Upper lobe of left lung (tissue), 6 donors: ENCODE data around the gene PIP4K2C. TPM values are rescaled to one million over a fixed set of nuclear protein-coding genes. Genes with fewer than 3 reads are reported as not detected.
A peak's percentile ranks its signal among the peaks of the same experiment; 100 is the strongest.
"Not testable (repeated sequence)": the region's sequence is repeated elsewhere in the genome, so short reads cannot be mapped to it uniquely, and the experiment has no call there.

Source experiments
- ATAC-seq, 2 donors: fragments of 200-7000 bp; cut with Tn5 transposase; one replicate each; pipeline ENCODE4 v1.9.1; 2022; ENCODE audit warnings: mild to moderate bottlenecking in 2 of 2, moderate library complexity in 2 of 2; ENCODE audit not compliant: low FRiP score in 2 of 2
- DNase-seq, 2 donors: peaks; one replicate each; pipeline ENCODE4 v3.0.0-alpha.2; 2019 to 2020
- H3K27ac ChIP-seq, 4 donors: fragments of 200-600 bp; sonication (generic); one replicate each; pipeline ENCODE4 v1.5.1; 2016 to 2019
- H3K27me3 ChIP-seq, 4 donors: fragments of 200-600 bp; sonication (generic); one replicate each; pipeline ENCODE4 v1.5.1; 2017 to 2019
- H3K36me3 ChIP-seq, 4 donors: fragments of 200-600 bp; sonication (generic); one replicate each; pipeline ENCODE4 v1.5.1; 2016 to 2019
- H3K4me1 ChIP-seq, 4 donors: fragments of 200-600 bp; sonication (generic); one replicate each; pipeline ENCODE4 v1.5.1; 2018 to 2019
- H3K4me3 ChIP-seq, 4 donors: fragments of 200-600 bp; sonication (generic); one replicate each; pipeline ENCODE4 v1.5.1; 2017 to 2019; ENCODE audit warnings: mild to moderate bottlenecking in 2 of 4, moderate library complexity in 1 of 4
- H3K9me3 ChIP-seq, 4 donors: fragments of 200-600 bp; sonication (generic); one replicate each; pipeline ENCODE4 v1.5.1; 2018 to 2019
- EP300 ChIP-seq, 4 donors: sonication (generic); formaldehyde crosslinking; IDR thresholded peaks; one replicate each; pipeline ENCODE4 v1.5.1; 2017; ENCODE audit warnings: antibody characterized with exemption in 4 of 4, control low read depth in 2 of 4
- POLR2A ChIP-seq, 4 donors: fragments of 450-650 bp; IDR thresholded peaks; one replicate each; pipeline ENCODE4 v1.5.1; 2016 to 2017; ENCODE audit warnings: antibody characterized with exemption in 4 of 4, mild to moderate bottlenecking in 2 of 4
- POLR2AphosphoS5 ChIP-seq, 2 donors: sonication (generic); formaldehyde crosslinking; IDR thresholded peaks; one replicate each; pipeline ENCODE4 v1.5.1; 2017; ENCODE audit warnings: antibody characterized with exemption in 2 of 2
- WGBS, 2 donors: methylation state at CpG; one replicate each; pipeline ENCODE4 v1.1.5; 2017 to 2018; 5-methylcytosine and 5-hydroxymethylcytosine counted together
- total RNA-seq, 6 donors: library from RNA; depleted of rRNA in 4 of 6; stranded (reverse); fragments of >200 nt in 4 of 6; gene quantifications; one replicate each; pipeline versions ENCODE4 v1.1.0 to v1.2.1, GENCODE V29; 2016 to 2021
- TF ChIP-seq, protein P1 (sequence below), 6 experiments: fragments of 450-650 bp in 4 of 6; fragments of 200-600 bp in 2 of 6; sonication (generic) in 2 of 6; IDR thresholded peaks; one replicate each; pipeline ENCODE4 v1.5.1; 2016 to 2019; ENCODE audit warnings: antibody characterized with exemption in 6 of 6
- donor health status: DM: no; HTN: no; CAD: no; lungs with moderate emphysema.
- donor health status: DM: no; HTN: yes; CAD: no; lungs with severe emphysema.

PIP4K2C gene
- total RNA-seq, 6 donors from 2014 or later, result 13.4 to 56.7 (median 30.7) TPM

DNA sequence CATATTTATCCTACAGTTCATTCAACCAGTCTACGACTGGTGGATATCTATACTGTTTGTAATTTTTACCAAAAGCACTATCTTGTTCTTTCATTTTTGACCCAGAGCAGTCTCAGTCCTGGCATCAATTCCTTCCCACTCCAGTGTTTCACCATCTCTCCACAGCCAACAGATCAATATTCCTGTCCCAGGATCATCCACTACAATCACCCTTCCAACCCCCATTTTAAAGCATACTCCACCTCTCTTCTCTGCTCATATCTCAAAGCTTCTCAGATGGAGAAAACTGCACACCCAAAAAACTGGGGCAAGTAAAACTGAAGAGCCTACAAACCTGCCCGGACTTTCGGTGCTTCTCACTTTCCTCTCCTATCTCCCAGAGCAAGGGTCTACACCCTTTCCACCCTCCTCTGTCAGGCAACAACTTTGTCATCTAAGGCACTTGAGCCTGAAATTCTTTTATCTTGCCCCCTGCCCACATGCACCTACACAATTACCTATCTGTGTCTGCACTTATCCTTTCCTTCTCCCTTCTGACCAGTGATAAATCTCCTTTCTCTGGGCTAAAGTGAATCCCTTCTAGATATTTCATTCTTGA lies 4.1 kb upstream of the PIP4K2C start:
- Histone ChIP-seq H3K36me3 (no peaks in the 10 kb centered on the region), H3K27ac (no peak overlapping the region), H3K9me3 (no peaks in the 10 kb centered on the region), H3K27me3 (no peaks in the 10 kb centered on the region), H3K4me3 (no peak overlapping the region), H3K4me1 (peaks cover 1 to 17% (median 10%) of the 10 kb centered on the region in 4 donors)
- TF ChIP-seq POLR2AphosphoS5 (IDR thresholded peaks at IDR 0.05) (no peak), EP300 (IDR thresholded peaks at IDR 0.05) (no peak), POLR2A (IDR thresholded peaks at IDR 0.05) (no peak)
- TF ChIP-seq, protein P1, sequence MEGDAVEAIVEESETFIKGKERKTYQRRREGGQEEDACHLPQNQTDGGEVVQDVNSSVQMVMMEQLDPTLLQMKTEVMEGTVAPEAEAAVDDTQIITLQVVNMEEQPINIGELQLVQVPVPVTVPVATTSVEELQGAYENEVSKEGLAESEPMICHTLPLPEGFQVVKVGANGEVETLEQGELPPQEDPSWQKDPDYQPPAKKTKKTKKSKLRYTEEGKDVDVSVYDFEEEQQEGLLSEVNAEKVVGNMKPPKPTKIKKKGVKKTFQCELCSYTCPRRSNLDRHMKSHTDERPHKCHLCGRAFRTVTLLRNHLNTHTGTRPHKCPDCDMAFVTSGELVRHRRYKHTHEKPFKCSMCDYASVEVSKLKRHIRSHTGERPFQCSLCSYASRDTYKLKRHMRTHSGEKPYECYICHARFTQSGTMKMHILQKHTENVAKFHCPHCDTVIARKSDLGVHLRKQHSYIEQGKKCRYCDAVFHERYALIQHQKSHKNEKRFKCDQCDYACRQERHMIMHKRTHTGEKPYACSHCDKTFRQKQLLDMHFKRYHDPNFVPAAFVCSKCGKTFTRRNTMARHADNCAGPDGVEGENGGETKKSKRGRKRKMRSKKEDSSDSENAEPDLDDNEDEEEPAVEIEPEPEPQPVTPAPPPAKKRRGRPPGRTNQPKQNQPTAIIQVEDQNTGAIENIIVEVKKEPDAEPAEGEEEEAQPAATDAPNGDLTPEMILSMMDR (IDR thresholded peaks at IDR 0.05), result no peak
- 85 to 87% methylated on average over 3 of the region's 3 CpGs for WGBS, 2 donors
- ATAC-seq (no peak), DNase-seq (no peak)

DNA sequence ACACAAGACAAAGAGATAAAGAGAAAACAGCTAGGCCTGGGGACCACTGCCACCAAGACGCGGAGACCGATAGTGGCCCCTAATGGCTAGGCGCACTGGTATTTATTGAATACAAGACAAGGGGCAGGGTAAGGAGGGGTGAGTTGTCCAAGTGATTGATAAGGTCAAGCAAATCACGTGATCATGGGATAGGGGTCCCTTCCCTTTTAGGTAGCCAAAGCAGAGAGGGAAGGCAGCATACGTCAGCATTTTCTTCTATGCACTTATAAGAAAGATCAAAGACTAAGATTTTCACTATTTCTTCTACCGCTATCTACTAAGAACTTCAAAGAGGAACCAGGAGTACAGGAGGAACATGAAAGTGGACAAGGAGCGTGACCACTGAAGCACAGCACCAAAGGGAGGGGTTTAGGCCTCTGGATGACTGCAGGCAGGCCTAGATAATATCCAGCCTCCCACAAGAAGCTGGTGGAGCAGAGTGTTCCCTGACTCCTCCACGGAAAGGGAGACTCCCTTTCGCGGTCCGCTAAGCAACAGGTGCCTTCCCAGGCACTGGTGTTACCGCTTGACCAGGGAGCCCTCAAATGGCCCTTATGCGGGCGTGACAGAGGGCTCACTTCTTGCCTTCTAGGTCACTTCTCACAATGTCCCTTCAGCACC lies 1.9 kb upstream of the PIP4K2C start:
- H3K27me3 ChIP-seq, H3K27ac ChIP-seq, ATAC-seq, H3K9me3 ChIP-seq, H3K4me3 ChIP-seq, DNase-seq, H3K36me3 ChIP-seq: not testable (repeated sequence)
- H3K4me1 ChIP-seq, result peaks cover 9 to 20% (median 16%) of the 10 kb centered on the region in 4 donors
- 86 to 89% methylated on average over 15 of the region's 15 CpGs for WGBS, 2 donors

DNA sequence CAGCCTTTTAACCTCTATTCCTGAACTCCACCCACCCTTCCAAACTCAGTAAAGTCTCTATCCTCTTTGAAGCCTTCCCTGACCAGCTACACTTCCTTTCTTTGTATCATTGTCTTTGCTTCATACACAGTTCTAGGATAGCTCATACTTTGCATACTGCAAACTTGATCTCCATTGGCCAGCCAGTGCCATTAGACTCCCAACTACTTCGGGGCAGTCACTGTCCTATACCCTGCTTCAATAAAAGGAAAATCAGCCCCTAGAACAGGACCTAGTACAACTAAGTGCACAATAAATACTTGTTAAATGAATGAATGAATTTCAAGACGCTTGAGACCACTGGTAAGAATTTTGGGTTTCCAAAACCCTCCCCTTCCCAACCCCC lies 521 bp upstream of the PIP4K2C start:
- ATAC-seq, result no peak
- H3K4me1 ChIP-seq, result peaks cover 9 to 20% (median 16%) of the 10 kb centered on the region in 4 donors
- H3K36me3 ChIP-seq, result peaks cover 0 to 7% (median 0%) of the 10 kb centered on the region in 4 donors
- H3K4me3 ChIP-seq, result peak overlapping the region in 3 of 4 donors; percentile 65 to 89 (median 72)
- H3K27me3 ChIP-seq, result no peaks in the 10 kb centered on the region
- TF ChIP-seq POLR2A (IDR thresholded peaks at IDR 0.05), result no peak
- TF ChIP-seq POLR2AphosphoS5 (IDR thresholded peaks at IDR 0.05), result no peak
- TF ChIP-seq, protein P1 (IDR thresholded peaks at IDR 0.05), result no peak
- TF ChIP-seq EP300 (IDR thresholded peaks at IDR 0.05), result no peak
- H3K27ac ChIP-seq, result peak overlapping the region; percentile 72 to 81 (median 80)
- WGBS, 2 donors, result 24 to 32% methylated on average over 2 of the region's 2 CpGs
- no peak for DNase-seq
- no peaks in the 10 kb centered on the region for H3K9me3 ChIP-seq

DNA sequence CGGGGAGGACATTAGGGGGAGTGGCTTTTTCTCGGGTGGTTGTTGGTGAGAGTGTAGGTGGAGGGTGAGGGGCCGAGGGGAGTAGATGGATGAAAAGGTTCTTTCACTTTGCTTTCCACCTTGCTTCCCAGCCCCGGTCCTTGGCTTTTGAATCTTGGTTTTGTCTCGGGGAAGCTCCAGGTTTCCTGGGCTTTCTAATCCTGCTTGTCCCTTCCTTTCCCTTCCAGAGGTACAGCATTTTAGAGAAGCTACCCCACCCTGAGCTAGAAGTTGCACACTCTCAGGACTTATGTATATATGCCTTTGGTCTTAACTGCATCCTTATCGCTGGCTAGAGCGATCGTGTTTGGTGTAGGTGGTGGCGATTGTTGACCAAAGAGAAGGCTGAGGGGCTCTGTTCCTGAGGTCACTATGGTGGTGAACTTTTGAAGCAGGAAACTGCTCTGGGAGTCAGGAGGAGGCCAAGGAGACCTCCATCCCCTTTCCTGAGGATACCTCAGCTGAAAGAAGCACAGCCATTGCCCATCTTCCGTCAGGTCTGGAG lies 862 bp downstream of the PIP4K2C start:
- TF ChIP-seq POLR2AphosphoS5 (IDR thresholded peaks at IDR 0.05) (no peak), EP300 (IDR thresholded peaks at IDR 0.05) (no peak), POLR2A (IDR thresholded peaks at IDR 0.05) (no peak)
- TF ChIP-seq, protein P1 (IDR thresholded peaks at IDR 0.05), result no peak
- 38 to 50% methylated on average over 10 of the region's 10 CpGs for WGBS, 2 donors
- no peak for DNase-seq
- Histone ChIP-seq H3K27me3 (no peaks in the 10 kb centered on the region), H3K4me1 (peaks cover 9 to 20% (median 16%) of the 10 kb centered on the region in 4 donors), H3K4me3 (peak overlapping the region; percentile 65 to 89 (median 70)), H3K36me3 (peaks cover 0 to 19% (median 8%) of the 10 kb centered on the region in 4 donors), H3K9me3 (no peaks in the 10 kb centered on the region), H3K27ac (peak overlapping the region; percentile 72 to 81 (median 80))
- ATAC-seq, result no peak

DNA sequence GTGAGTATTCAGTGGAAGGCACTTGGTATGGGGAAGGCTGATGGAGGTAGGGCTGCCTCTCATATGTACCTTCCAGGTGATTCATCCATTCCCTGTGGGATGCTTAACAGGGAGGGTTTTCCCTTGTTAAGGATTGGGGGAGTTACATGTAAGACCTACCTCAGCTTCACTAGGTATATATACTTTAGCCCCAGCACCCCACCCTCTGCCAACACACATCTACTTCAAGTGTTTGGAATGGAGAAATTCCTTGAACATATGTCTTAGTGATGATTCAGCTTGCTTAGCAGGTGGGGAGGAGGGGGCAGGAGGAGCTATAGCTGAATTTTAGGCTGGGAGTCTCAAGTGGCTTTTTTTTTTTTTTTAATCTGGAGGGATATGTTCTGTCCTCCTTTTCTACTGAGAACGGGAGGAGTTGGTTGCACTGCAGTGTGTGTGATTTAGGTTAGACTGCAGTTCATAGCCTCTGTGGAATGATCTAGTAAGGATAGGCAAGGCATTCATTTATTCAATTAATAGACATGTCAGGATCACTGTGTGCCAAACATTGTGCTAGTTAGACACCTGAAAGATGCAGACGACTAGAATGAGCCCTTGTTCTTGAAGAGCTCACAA lies 1.7 kb downstream of the PIP4K2C start:
- no peak overlapping the region for H3K4me3 ChIP-seq
- no peaks in the 10 kb centered on the region for H3K27me3 ChIP-seq
- peaks cover 9 to 20% (median 16%) of the 10 kb centered on the region in 4 donors for H3K4me1 ChIP-seq
- WGBS, 2 donors, result 70 to 77% methylated on average over 2 of the region's 2 CpGs
- H3K9me3 ChIP-seq, result no peaks in the 10 kb centered on the region
- DNase-seq (no peak), ATAC-seq (no peak)
- peaks cover 0 to 25% (median 12%) of the 10 kb centered on the region in 4 donors for H3K36me3 ChIP-seq
- H3K27ac ChIP-seq, result no peak overlapping the region
- no peak for TF ChIP-seq POLR2AphosphoS5 (IDR thresholded peaks at IDR 0.05)
- TF ChIP-seq EP300 (IDR thresholded peaks at IDR 0.05), result no peak
